ENCODE results near the gene GCDH. TPM values are rescaled to one million over a fixed set of nuclear protein-coding genes. Genes with fewer than 3 reads are reported as not detected.

The GCDH gene
- total RNA-seq, 4 donors from 2014 or later: 19.2 to 39.5 (median 24.6) TPM

DNA sequence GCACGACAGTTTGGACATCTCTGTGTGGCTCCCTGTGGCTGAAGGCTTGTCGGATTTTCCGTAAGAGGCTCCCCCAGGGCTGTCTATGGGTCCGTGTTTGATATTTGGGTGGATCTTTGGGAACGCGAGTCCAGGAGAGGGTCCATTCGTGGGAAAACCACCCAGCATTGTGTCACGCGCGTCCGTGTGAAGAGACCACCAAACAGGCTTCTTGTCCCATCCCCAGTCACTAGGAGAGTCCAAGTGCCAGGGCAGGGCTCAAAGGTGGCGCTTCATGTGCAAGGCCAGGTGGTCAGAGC, 6.4 kb upstream of the GCDH start:
- DNase-seq (ENCODE audit: low spot score in 2 of 2): no peak
- intact Hi-C loops (cut with DNase I; ENCODE audit: low total_unique reads): loop anchor here (10.0 kb wide), 1 partner anchor 60 kb away; the partner anchor contains the start of gene RAD23A
- WGBS, 2 donors: 77 to 79% methylated on average over 7 to 12 of the region's 12 CpGs
- H3K4me3 ChIP-seq (ENCODE audit: low read depth, poor library complexity, severe bottlenecking): no peak overlapping the region
- TF ChIP-seq, protein P1, sequence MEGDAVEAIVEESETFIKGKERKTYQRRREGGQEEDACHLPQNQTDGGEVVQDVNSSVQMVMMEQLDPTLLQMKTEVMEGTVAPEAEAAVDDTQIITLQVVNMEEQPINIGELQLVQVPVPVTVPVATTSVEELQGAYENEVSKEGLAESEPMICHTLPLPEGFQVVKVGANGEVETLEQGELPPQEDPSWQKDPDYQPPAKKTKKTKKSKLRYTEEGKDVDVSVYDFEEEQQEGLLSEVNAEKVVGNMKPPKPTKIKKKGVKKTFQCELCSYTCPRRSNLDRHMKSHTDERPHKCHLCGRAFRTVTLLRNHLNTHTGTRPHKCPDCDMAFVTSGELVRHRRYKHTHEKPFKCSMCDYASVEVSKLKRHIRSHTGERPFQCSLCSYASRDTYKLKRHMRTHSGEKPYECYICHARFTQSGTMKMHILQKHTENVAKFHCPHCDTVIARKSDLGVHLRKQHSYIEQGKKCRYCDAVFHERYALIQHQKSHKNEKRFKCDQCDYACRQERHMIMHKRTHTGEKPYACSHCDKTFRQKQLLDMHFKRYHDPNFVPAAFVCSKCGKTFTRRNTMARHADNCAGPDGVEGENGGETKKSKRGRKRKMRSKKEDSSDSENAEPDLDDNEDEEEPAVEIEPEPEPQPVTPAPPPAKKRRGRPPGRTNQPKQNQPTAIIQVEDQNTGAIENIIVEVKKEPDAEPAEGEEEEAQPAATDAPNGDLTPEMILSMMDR (IDR thresholded peaks at IDR 0.05): no peak
- no peak for TF ChIP-seq POLR2A (IDR thresholded peaks at IDR 0.05)

DNA sequence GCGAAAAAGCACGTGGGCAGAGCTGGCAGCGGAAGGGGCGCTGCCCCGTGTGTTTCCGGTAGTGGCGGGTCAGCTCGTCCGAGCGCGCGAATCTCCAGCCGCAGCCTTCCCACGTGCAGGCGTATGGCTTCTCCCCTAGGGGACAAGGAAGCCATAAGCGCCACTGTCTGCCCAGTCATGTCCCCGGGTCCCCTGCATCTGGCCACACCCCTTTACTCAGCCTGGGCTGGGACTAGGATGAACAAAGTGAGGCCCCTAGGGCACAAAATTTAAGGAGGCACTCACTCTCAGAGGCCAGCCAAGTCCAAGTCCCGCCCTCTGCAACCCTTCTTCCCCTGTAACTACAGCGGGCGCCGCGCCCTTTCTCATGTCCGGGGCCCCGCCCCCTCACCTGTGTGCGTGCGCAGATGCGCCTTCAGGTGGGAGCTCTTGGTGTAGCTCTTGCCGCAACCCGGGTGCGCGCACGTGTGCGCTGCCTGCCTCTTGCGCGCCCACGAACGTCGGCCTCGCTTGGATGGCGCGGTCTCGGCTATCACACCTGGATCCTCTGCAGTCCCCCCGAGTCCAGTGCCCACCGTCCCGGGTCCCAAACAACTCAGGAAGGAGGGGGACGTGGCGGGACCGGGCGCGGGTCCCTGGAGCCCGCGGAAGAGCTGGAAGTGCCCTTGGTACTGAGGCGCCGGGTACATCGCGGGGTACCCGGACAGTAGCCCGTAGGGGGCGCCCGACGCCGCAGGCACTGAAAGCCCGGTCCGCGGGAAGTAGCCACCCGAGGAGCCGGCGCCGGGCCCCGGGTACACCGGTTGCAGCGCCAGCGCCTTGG, 5.8 kb upstream of the GCDH start:
- DNase-seq (ENCODE audit: low spot score in 2 of 2): peak; percentile 70 to 94
- no peak for TF ChIP-seq POLR2A (IDR thresholded peaks at IDR 0.05)
- TF ChIP-seq, protein P1 (IDR thresholded peaks at IDR 0.05): peak in 1 of 3 donors; percentile 31
- intact Hi-C loops (cut with DNase I; ENCODE audit: low total_unique reads): loop anchor here (10.0 kb wide), 1 partner anchor 60 kb away; the partner anchor contains the start of gene RAD23A
- WGBS, 2 donors: 2 to 3% methylated on average over 9 to 57 of the region's 73 CpGs
- H3K4me3 ChIP-seq (ENCODE audit: low read depth, poor library complexity, severe bottlenecking): no peak overlapping the region

DNA sequence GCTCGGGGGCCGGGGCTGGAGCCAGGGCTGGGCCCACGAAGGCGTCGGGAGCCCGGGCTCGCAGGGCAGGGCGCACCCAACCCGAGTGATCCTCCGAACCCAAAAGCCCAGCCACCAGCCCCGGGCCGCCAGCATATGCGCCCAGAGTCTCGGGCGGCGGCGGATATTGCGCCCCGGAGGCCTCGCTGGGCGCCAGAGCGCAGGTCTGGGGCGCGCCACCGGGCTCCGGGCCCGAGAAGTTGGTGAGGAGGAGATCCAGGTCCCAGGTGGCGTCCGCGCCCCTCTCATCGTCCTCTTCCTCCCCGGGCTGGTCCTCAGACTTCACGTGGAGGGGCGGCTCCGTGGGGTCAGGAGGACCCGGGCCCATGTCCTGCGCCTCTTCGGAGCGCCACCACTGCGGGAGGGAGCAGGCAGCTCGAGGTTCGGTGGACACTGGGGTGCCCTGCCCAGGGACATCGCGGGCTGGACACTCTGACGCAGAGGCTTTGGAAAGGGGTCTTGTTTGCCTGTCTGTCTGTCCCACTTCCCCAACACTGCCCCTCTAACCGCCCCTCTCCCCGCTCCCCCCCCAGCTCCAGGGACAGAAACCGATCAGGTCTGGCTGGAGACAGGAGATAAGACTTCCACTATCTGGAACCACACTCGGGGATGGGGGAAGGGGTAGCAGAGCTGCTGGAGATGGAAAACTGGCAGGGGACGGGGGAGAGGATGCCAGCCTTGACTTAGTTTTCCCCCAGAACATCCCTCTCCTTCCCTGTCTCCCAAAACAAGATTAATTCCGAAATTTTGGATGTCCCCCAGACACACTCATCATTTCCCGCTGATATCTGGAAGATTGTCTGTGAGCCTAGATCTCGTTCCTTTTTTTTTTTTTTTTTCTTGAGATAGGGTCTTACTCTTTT, 5.0 kb upstream of the GCDH start:
- TF ChIP-seq POLR2A (IDR thresholded peaks at IDR 0.05): no peak
- TF ChIP-seq, protein P1 (IDR thresholded peaks at IDR 0.05): no peak
- DNase-seq (ENCODE audit: low spot score in 2 of 2): no peak
- intact Hi-C loops (cut with DNase I; ENCODE audit: low total_unique reads): loop anchor here (10.0 kb wide), 1 partner anchor 59 kb away; the partner anchor contains the start of gene RAD23A
- no peak overlapping the region for H3K4me3 ChIP-seq (ENCODE audit: low read depth, poor library complexity, severe bottlenecking)
- 10 to 32% methylated on average over 12 to 37 of the region's 53 CpGs for WGBS, 2 donors

DNA sequence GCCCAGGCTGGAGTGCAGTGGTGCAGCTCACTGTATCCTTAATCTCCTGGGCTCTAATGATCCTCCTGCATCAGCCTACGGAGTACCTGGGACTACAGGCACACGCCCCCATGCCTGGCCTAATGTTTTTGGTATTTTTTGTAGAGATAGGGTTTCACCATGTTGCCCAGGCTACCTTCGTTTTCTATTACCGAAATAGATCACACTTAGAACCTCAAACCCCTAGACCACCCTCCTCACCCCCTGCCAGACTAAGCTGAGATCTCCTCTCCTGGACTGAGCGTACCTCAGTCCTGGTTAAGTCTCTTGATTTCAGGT, 4.3 kb upstream of the GCDH start:
- no peak for TF ChIP-seq POLR2A (IDR thresholded peaks at IDR 0.05)
- TF ChIP-seq, protein P1 (IDR thresholded peaks at IDR 0.05): no peak
- WGBS, 2 donors: 65 to 81% methylated on average over 5 of the region's 5 CpGs
- intact Hi-C loops (cut with DNase I; ENCODE audit: low total_unique reads): loop anchor here (10.0 kb wide), 1 partner anchor 58 kb away; the partner anchor contains the start of gene RAD23A
- no peak for DNase-seq (ENCODE audit: low spot score in 2 of 2)
- no peak overlapping the region for H3K4me3 ChIP-seq (ENCODE audit: low read depth, poor library complexity, severe bottlenecking)

DNA sequence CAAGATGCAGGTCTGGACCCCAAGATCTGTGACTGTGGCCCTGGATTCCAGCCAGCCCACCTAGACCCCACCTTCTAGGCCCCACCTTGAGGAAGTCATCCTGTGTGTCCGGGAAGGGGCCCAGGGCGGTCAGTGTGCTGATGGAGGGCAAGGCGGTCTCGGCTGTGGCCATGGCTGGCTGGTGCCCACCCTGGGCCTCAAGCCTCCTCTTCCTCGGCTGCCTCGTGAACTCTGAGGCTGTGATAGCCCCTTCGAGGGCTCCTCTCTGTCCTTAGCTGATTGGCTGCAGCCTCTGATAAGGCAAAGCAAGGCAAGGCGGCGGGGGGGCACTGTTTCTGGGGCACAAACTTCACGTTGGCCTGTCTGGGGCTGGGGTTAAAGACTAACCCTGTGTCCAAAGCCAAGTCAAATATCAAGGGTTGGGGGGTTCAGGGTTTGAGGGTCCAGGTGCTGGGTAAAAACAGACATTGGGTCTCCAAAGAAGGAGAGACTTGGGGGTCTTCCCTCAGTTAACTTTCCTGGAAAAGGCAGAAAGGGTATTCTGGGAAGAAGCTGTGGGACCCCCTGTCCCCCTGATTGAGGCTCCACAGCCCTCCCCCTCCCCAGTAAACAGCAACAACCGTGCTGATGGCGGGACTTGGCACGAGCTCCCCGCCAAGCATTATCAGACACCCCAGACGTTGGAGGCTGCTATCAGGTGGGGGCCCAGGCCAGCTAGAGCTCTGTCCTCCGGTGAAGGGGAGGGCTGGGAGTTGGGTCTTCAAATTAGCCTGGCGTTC, 3.8 kb upstream of the GCDH start, which contains the start of gene KLF1:
Gene KLF1 (minus strand): TSS at position 233 of the 779 bp plus-strand sequence. CDS start 61 bp downstream, at position 172.
- H3K4me3 ChIP-seq (ENCODE audit: low read depth, poor library complexity, severe bottlenecking): no peak within 1 kb of the TSS
- TF ChIP-seq, protein P1 (IDR thresholded peaks at IDR 0.05): no peak
- WGBS, 2 donors: 68 to 70% methylated on average over 17 of the region's 17 CpGs
- DNase-seq (ENCODE audit: low spot score in 2 of 2): no peak
- intact Hi-C loops (cut with DNase I; ENCODE audit: low total_unique reads): loop anchor here (10.0 kb wide), 1 partner anchor 58 kb away; the partner anchor contains the start of gene RAD23A

Data from lower leg skin (tissue), 4 donors.